HG02970 (cell line): ENCODE measurements around the gene ROM1.
"Not testable (repeated sequence)": the region's sequence is repeated elsewhere in the genome, so short reads cannot be mapped to it uniquely, and the experiment has no call there.

ENCODE experiments used
- ATAC-seq: cut with Tn5 transposase; IDR thresholded peaks from one replicate; pipeline ENCODE4 v1.9.1; 2021; ENCODE audit warnings: mild to moderate bottlenecking, moderate library complexity, moderate number of reproducible peaks; ENCODE audit not compliant: unreplicated experiment, low FRiP score

ROM1 gene

DNA sequence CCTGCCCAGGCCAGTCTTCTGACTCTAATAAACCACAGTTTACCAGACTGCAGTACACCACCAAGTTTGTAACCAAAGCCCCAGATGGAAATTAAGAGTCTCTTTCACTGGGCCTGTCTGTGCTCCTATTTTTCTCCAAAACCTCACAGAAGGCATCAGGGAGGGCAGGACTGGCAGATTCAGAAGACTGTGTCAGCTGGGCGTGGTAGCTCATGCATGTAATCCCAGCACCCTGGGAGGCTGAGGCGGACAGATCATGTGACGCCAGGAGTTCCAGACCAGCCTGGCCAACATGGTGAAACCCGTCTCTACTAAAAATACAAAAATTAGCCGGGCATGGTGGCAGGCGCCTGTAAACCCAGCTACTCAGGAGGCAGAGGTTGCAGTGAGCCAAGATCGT, 27.7 kb upstream of the ROM1 start:
- ATAC-seq: not testable (repeated sequence)

DNA sequence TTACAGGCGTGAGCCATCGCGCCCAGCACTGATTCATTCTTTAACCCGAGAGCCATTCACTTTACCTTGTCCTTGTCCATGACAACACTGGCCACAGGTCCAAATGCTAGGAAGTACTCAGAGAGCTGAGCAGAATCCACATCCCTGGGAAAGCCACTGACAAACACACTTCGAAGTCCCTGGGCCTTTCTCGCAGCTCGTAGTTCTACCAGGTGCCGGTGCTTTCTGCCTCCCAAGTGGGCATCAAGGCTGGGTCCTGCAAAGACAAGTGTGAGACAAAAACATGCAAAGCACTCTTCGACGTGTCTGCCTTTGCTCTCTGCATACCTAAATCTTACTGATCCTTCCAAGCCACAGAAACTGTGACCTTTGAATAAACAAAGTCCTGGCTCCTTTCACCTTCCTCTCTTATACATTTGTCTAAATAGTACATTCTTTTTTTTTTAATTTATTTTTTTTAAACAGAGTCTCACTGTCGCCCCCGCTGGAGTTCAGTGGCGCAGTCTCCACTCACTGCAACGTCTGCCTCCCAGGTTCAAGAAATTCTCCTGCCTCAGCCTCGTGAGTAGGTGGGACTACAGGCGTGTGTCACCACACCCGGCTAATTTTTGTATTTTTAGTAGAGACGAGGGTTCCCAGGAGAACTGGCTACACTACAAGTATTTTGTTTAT, 24.0 kb upstream of the ROM1 start:
- ATAC-seq: no peak

DNA sequence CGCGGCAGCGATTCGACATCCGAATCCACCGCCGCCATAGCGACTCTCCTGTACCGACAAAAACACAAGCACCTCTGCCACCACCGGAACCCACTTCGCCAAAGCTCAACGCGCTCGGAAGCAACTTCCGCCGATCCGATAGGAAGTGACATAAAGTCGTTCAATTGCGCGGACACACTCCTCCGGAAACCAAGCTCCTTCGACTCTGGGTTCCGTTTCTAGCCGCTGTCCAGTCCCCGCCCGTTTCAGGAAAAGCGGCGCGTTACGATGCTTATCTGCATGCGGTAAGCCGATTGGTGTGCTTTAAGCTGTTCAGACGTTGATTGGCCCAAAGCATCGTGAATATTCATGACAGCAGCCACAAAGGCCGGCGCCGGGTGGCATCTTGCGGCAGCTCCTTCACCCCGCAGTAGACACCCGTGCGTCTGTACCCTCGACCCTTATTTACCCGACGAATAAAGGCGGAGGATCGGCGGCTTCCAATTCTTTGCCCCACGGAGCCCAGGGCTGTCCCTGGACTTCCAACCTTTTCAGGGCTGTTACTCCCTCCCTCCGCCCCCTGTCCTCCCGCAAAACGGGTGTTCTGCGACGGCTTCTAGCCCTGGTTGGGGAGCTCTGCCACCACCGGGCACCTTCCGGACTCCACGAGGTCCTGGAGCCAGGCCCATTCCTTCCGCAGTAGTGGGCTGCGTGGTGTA, 21.5 kb upstream of the ROM1 start, which contains the start of gene TUT1:
Gene TUT1, minus strand, starts transcription at position 76 of the 698 bp plus-strand sequence. Its CDS starts 38 bp downstream, at position 38.
- ATAC-seq: peak; percentile 80

DNA sequence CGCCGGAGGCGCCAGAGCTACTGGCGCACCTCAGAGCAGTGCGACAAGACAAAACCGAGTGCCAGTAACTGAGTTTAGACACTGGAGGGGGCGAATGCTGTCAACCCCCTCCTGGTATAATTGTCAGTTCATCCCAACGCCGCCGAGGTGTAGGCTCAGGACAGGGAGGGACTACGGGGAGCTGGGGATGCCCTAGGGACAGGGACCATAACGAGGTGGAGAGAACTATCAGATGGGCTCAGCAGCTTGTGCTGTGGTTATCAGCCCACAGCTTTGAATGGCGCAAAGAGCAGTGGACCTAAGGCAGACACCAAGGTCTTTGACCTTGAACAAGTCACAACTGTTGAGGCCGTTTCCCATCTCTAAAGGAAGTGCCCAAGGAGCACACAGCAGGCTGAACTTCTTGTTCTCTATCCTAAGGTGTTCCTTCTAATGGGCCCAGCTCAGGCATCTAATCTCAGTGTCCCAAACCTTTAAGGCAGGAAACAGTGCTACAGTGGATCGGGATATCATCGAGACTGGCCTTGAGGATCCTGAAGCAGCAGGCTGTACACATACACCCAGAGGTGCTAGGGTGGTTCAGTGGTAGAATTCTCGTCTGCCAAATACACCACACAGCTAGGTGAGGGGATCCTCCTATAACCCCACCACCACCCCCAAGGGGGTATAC, 20.8 kb upstream of the ROM1 start:
- ATAC-seq: no peak

DNA sequence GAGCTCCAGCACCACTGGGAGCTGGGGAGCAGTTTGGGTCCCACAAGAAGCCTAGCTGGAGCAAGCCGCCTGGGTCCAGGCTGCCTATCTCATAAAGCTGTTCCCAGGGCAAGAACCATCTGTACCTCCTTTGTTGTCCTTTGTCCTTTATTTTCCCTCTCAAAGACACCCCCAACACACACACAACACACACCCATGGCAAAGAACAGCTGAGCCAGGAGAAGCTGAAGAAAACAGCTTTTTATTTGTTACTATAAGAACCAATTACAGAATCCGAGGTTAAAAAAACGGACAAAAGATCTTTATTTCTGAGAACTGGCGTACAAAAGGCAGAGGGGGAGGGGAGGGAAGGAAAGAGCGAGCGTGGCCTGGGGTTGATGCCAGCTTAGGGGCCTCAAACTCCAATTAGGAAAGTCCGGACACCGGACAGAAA, 20.1 kb upstream of the ROM1 start:
- no peak for ATAC-seq

DNA sequence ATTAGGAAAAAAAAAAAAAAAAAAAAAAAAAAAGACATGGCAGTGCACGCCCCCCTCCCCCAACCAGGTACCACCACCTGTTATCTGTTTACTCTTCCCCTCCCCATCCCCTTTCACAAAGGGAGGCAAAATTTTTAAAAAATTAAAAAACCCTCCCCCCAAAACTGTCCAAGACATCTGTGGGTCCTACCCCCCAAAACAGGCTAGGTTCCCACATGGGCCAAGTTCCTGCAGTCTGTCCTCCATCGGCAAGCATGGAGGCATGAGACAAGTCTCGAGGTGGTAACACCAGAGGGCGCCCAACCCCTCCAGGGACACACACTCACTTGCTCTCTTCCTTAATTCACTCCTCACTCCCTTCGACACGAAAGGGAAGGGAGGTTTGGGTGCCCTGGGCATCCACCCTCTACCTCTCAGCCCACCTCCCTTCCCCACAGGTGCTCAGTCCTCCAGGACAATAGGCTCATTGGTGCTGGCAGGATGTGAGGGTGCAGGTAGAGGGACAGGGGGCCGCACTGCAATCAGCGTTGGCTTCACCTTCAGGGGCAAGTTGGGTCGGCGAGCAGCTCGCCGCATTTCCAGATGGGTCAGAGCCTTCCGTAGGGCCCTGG, 19.5 kb upstream of the ROM1 start:
- ATAC-seq: no peak

DNA sequence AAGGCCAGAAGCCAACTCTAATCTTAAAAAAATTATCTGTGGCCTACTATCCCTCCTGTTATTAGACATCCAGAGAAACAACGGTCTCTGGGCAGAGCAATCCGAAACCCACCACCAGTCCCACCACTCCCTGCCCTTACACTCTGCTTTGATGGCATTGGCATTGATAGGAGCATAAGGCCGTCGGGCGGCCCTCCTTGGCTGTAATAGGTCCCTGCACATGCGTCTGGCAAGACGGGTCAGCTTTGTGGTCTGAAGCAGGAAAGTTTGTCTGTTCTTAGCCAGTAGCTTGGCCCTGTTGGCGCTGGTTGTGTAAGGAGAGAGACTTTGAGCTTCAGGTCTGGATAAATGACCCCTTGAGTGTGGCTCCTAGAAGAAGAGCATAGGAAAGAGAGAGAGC, 17.9 kb upstream of the ROM1 start:
- no peak for ATAC-seq

DNA sequence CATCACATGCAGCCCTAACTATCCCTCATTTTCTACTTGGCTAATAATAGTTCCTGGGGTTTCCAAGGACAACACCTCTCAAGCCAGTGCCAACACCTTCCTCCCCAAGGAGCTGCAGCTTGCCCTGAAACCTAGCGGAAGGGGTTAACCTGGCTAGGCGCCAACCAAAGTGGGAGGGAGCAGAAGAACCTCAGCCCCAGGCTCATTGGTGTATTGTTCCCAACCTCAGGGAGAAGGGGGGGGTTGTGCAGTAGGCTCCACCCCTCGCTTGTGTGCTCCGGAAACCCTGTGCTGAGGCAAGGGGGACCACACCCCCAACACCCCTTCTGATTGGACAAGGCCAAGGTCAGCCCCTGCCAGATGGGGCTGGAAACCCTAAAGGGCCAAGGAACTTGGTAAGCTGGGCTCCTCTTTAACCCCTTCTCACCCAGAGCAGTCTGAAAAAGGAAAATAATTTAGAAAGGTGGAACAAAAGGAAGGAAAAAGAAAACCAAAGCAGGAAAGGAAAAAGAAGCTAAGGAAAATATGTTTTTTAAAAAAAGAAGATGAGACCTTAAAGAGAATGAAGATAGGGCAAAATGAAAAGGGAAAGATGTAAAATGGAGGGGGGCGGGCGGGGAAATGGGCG, 13.9 kb upstream of the ROM1 start:
- peak; percentile 33 for ATAC-seq

DNA sequence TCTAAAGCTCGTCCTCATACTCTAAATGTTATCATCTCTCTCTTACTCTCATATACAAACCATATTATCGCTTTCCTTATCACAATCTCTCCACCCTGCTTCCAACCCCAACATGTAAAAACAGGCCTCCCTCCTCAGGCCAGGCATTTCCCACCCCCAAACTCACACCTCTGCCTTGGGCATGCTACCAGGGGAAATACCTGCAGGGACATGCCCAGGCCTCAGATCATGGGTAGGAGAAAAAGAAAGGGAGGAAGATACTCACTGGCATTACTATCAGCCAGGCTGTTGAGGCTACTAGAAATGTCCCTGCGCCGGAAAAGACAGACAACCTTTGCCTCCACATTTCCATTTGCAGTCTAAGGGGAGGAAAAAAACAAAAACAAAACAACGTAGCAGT, 13.2 kb upstream of the ROM1 start:
- no peak for ATAC-seq

DNA sequence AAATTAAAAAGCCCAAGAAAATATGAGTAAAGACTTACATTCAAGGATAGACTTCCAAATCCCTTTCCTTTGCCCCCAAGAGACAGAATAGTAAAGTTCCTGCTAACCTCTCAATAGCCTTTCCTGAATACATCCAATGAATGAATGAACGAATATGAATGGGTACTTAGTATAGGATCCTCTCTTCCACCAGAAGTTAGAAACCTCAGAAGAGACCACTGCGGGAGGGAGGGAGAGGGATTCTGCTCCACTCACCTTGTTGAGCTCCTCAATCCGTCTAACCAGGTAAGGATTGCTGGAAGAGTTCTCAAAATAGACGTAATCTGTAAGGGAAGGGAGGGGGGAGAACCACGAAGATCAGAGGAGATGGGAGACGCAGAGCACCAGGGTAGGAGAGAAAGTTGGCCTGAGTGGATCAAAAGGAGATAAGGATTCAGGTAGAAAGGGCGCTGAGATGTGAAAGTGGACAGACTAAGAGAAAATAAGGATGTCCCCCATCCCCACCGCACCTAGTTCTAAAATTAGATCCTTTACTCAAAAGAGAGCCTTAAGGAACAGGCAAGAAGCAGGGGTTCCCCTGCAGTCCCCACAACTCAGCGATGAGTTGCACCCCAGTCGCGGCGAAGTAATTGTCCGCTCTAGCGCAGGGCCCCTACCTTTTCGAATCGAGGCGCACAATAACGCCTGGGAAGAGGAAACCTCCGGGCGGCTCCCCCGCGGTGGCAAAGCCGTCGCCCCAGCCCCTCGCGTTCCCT, 12.5 kb upstream of the ROM1 start:
- ATAC-seq: no peak

DNA sequence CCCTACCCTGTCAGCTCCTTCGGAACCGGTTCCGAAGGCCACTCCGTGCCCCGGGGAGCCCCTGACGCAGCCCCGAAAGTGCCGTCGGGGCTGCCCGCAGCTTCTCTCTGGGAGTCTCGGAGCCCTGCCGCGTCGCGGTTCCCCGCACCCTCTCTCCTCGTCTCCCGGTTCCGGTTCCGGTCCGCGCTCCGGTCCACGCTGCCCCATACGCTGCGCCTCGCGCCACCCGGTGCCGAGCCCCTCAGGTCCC, 12.0 kb upstream of the ROM1 start:
- ATAC-seq: no peak

DNA sequence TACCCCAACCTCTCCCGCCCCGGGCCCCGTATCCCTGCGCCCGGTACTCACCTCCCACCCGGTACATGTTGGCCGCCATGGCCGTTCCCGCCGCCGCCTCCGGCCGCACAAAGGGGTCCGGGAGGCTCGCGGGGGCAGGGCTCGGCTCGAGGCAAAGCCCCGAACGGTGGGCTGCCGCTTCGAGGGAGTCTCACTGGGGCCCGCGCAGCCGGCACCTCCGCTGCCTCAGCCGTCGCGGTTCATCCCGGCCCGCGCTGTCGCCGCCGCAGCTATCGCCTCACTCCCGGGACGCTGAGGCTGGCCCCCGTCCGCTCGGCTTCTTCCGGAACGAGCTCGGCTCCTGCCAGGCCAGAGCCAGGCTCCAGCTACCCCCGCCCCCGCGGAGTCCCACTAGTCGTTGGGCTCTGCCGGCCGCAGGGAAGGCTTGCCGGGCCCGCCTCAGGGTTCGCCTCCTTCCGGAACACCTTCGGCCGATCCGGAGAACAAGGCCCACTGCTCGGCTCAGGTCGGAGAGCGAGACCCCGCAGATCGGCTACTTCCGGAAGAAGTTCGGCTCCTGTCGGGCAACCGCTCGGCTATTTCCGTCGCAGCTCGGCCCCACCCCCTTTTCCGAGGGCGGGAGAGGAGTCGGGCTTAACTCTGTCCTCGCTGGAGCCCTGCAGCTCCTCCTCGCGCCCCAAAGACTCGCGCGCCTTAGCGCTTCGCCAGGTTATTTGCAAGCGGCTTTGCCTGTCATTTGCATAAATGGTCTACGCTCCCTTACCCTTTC, 11.5 kb upstream of the ROM1 start, which contains the start of gene MTA2:
Gene MTA2, minus strand, starts transcription at position 494 of the 769 bp plus-strand sequence. Its CDS starts 415 bp downstream, at position 79.
- peak; percentile 71 for ATAC-seq

DNA sequence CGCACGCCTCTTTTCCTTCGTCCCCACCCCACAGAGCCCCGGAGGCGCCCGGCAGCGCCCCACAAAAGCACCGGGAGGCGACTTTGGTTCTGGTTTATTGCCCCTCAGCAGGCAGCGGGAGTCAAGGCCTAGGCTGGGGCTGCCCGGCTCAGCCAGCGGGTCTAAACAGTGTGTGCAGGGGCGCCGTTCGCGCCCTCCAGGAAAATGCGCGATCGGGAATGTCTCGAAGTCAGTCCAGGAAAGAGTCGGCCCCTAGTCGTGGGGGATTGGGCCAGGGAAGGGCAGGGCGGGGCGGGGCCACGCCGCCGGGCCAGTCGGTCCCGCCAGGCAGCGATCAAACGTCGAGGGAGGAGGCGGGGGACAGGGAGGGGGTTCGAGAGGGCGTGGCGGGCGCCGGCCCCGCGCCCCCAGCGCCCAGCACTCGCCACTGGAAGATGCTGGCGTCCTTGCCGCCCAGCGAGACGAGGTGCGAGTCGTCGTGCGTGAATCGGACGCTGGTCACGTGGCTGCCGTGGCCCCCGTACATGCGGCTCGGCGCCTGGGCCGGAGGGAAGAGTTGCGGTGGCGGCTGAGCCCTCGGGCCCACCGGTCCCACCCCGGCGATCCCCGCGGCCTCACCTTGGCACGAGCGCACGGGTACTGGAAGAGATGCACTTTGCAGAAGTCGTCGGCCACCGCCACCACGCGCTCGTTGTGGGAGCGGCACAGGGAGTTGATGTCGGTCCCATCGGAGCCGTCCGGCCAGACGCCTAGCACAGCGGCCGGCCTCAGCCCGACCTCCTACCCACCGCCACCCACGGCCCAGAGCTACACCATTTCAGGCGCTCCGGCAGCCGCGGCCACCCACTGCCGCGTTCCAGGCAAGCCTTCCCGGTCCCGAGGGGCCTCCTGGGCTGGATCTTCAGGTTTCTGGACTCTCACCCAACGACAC, 10.7 kb upstream of the ROM1 start:
- no peak for ATAC-seq

DNA sequence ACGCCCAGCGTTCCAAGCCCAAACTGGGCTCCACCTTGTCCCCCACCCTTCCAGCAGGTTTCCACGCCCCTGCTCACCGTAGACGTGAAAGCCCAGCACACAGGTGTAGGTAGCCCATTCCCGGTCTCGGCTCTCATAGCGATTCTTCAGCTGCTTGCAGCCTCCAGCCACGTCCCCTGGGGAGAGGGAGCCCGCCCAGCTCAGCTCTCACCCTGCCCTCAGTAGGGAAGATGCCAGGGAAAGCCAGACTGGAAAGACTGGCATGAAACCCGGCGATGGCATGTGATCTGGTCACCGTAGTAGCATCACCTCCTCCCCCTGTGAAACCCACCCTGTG, 10.0 kb upstream of the ROM1 start:
- ATAC-seq: no peak

DNA sequence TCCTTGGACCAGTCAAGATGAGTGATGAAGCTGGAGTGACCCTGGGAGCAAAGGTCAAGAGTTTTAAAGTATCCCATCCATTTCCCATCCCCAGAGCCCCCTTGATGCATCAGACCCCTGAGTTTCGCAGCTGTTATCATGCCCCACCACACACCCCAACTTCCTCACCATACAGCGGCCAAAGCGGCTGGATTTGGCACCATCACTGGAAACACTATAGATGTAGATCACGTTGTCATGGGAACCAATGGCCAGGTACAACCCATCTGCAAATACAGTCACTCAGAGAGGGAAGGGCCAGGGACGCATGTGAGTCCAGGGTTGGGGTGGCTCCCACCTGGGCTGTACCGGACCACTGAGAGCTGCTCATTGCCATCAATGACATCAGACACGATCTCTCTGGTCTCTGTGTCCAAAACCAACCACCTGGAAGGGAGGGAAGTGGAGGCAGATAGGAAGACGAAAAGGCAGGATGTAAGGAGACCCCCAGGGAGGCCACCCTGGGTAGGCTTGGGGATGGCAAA, 9.2 kb upstream of the ROM1 start:
- no peak for ATAC-seq

DNA sequence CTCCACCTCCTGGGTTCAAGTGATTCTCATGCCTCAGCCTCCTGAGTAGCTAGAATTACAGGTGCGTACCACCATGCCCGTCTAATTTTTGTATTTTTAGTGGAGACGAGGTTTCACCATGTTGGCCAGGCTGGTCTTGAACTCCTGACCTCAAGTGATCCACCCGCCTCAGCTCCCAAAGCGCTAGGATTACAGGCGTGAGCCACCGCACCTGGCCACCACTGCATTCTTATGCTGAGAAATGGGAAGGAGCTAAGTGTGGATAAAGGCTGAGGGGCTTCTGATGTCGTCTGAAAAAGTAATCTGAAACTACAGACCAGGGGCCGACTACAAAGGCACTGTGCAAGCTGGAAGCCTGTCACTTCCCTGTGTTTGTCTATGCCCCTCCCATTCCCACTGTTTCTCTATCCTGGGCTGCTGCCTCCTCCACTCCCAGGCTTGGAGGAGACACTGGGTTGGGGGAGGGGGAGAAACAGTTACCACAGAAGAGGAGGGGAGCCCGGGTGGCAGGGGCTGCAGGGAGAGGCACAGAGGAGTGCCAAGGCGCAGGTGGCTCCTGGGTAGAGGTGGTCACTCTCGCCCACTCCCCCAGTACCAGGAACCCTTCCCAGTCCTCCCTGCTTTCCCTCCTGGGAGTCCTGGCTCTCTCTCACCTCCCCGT, 8.5 kb upstream of the ROM1 start:
- ATAC-seq: no peak

DNA sequence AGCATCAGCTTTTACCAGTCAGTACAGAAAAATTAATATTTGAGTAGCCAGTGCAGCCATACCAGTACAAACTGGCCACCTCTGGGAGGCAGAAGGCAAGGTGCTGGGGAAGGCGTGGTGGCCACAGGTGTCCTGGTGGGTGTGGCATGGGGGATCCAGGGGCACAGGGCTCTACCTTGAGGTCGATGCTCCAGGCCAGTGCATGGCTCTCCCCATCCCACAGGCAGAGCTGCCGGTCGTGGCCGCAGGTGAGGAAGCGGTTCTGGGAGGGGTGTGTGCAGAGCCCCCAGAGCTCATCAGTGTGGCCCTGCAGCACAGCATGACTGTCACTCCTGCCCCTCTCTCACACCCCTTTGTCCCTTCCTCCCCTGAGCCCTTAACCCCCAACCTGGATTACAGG, 7.6 kb upstream of the ROM1 start:
- ATAC-seq: no peak

DNA sequence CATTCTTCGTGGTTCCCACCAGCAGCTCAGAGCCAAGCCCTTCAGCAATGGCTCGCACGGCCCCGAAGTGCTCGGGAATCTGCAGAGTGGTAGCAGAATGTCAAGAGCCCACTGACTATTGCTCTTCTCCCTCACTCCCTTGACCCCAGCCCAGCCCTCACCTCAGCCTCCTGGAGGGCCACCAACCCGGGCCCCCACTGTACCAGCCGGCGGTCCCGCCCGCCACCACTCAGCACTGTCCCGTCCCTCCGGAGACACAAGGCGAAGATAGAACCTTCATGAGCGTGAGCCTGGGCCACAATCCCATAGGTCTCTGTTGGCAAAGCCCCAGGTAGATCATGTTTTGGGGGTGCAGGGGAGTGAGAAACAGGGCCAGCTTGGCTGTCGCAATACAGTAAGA, 7.2 kb upstream of the ROM1 start:
- ATAC-seq: no peak
